SK-N-SH (cell line): Measurements from ENCODE around the gene SPTLC1. TPM values are rescaled to one million over a fixed set of nuclear protein-coding genes. Genes with fewer than 3 reads are reported as not detected.

Experiments used
- CTCF ChIA-PET: fragments of 300-600, 350-600 bp; formaldehyde crosslinking; extraction: SDS; loops from one replicate; lab custom pipeline; 2021; lab: Yijun Ruan, JAX
- POLR2A ChIA-PET: fragments of 350-600 bp; sonication (Branson Sonifier 250); formaldehyde crosslinking; extraction: SDS; loops from one replicate; lab custom pipeline; 2020; ENCODE audit warnings: antibody characterized with exemption, inconsistent platforms; lab: Yijun Ruan, JAX
- DNase-seq: peaks from one replicate; pipeline ENCODE4 v3.0.0; 2012
- H2AFZ ChIP-seq: fragments of 200-600 bp; sonication (generic); 2 replicates; pipeline ENCODE4 v1.8.1; 2016; ENCODE audit warnings: antibody characterized with exemption, mild to moderate bottlenecking, low read depth
- H3F3A ChIP-seq: fragments of 200-600 bp; sonication (generic); replicated peaks from 2 replicates; pipeline ENCODE3; 2016; ENCODE audit warnings: antibody characterized with exemption, mild to moderate bottlenecking; ENCODE audit not compliant: insufficient read depth
- H3K27ac ChIP-seq, 2 experiments: fragments of 200-500 bp in 1 of 2; fragments of 200-600 bp in 1 of 2; sonication (Bioruptor generic) in 1 of 2; sonication (generic), shearing (Covaris generic) in 1 of 2; 2 replicates each; pipeline versions ENCODE4 v1.5.1 to v1.6.1; 2014 to 2016; ENCODE audit warnings: low read depth in 2 of 2, inconsistent platforms in 1 of 2, low read length in 1 of 2, mild to moderate bottlenecking in 1 of 2, mixed read lengths in 1 of 2
- H3K27me3 ChIP-seq: fragments of 200-600 bp; sonication (generic), shearing (Covaris generic); 2 replicates; pipeline ENCODE4 v1.6.1; 2016; ENCODE audit warnings: mixed run types; ENCODE audit not compliant: insufficient read depth
- H3K36me3 ChIP-seq, 2 experiments: fragments of 200-500 bp in 1 of 2; fragments of 200-600 bp in 1 of 2; sonication (Bioruptor generic) in 1 of 2; sonication (generic) in 1 of 2; replicated peaks in 1 of 2; 2 replicates each; pipeline versions ENCODE3 to v1.5.1; 2014 to 2016; ENCODE audit warnings: low read length in 1 of 2, mild to moderate bottlenecking in 1 of 2; ENCODE audit not compliant: insufficient read depth in 2 of 2, control insufficient read depth in 1 of 2
- H3K4me1 ChIP-seq, 2 experiments: fragments of 200-500 bp in 1 of 2; fragments of 200-600 bp in 1 of 2; sonication (Bioruptor generic) in 1 of 2; sonication (generic), shearing (Covaris generic) in 1 of 2; 2 replicates each; pipeline versions ENCODE4 v1.5.1 to v1.6.1; 2014 to 2016; ENCODE audit warnings: low read depth in 1 of 2, low read length in 1 of 2, mixed run types in 1 of 2; ENCODE audit not compliant: insufficient read depth in 2 of 2, control insufficient read depth in 1 of 2
- H3K4me2 ChIP-seq: fragments of 200-600 bp; sonication (generic), shearing (Covaris generic); 2 replicates; pipeline ENCODE4 v1.6.1; 2017; ENCODE audit warnings: mixed run types
- H3K4me3 ChIP-seq, 2 experiments: fragments of 200-500 bp in 1 of 2; fragments of 200-600 bp in 1 of 2; sonication (Bioruptor generic) in 1 of 2; sonication (generic), shearing (Covaris generic) in 1 of 2; 2 replicates each; pipeline versions ENCODE4 v1.5.1 to v1.8.1; 2014 to 2016; ENCODE audit warnings: low read depth in 2 of 2, inconsistent platforms in 1 of 2, low read length in 1 of 2, mild to moderate bottlenecking in 1 of 2, mixed read lengths in 1 of 2, moderate library complexity in 1 of 2
- H3K79me2 ChIP-seq: fragments of 200-600 bp; sonication (generic); 2 replicates; pipeline ENCODE4 v1.8.1; 2017; ENCODE audit warnings: mild to moderate bottlenecking; ENCODE audit not compliant: insufficient read depth
- H3K9ac ChIP-seq: fragments of 200-600 bp; sonication (generic); 2 replicates; pipeline ENCODE4 v1.6.1; 2017; ENCODE audit warnings: mixed run types
- H3K9me2 ChIP-seq: fragments of 200-600 bp; sonication (generic); 2 replicates; pipeline ENCODE4 v1.6.1; 2017; ENCODE audit warnings: mixed run types
- H3K9me3 ChIP-seq: fragments of 200-600 bp; sonication (generic); 2 replicates; pipeline ENCODE4 v1.6.1; 2017; ENCODE audit warnings: mixed run types, mild to moderate bottlenecking, moderate library complexity
- H4K20me1 ChIP-seq: fragments of 200-600 bp; sonication (generic); 2 replicates; pipeline ENCODE4 v1.6.1; 2017; ENCODE audit warnings: mild to moderate bottlenecking, mixed run types; ENCODE audit not compliant: insufficient read depth
- EP300 ChIP-seq, 2 experiments: IDR thresholded peaks; 2 replicates each; pipeline versions ENCODE4 v1.4.0 to v1.6.1; 2012; ENCODE audit warnings: borderline replicate concordance in 1 of 2, low read depth in 1 of 2, low read length in 1 of 2
- EZH2phosphoT487 ChIP-seq: fragments of 200-600 bp; sonication (generic); IDR thresholded peaks from 2 replicates; pipeline ENCODE4 v1.6.1; 2017; ENCODE audit warnings: low read depth, mixed run types, mild to moderate bottlenecking, antibody characterized with exemption, moderate library complexity, borderline replicate concordance
- FOXJ3 ChIP-seq: sonication (generic); formaldehyde crosslinking; IDR thresholded peaks from 2 replicates; pipeline ENCODE4 v1.5.1; 2020; ENCODE audit warnings: mild to moderate bottlenecking, missing genetic modification reagents
- GABPA ChIP-seq: IDR thresholded peaks from 2 replicates; pipeline ENCODE4 v1.4.0; 2012; ENCODE audit warnings: low read depth, mild to moderate bottlenecking
- GATA2 ChIP-seq: sonication (generic); formaldehyde crosslinking; IDR thresholded peaks from 2 replicates; pipeline ENCODE4 v1.5.0; 2020; ENCODE audit warnings: mild to moderate bottlenecking, missing genetic modification reagents
- IRF3 ChIP-seq: fragments of 150-350 bp; IDR thresholded peaks from 2 replicates; pipeline ENCODE4 v1.6.1; 2016; ENCODE audit warnings: mild to moderate bottlenecking, low read depth, low read length
- JUND ChIP-seq: IDR thresholded peaks from 2 replicates; pipeline ENCODE4 v1.4.0; 2012
- MAX ChIP-seq: IDR thresholded peaks from 2 replicates; pipeline ENCODE4 v1.4.0; 2012; ENCODE audit warnings: low read depth
- MEF2A ChIP-seq: IDR thresholded peaks from 2 replicates; pipeline ENCODE4 v1.4.0; 2012; ENCODE audit warnings: low read depth, borderline replicate concordance
- MXI1 ChIP-seq: IDR thresholded peaks from 2 replicates; pipeline ENCODE4 v1.6.1; 2012; ENCODE audit warnings: mild to moderate bottlenecking, low read depth, low read length, improper control_type of control experiment
- NRF1 ChIP-seq: IDR thresholded peaks from 2 replicates; pipeline ENCODE4 v1.6.1; 2012; ENCODE audit warnings: low read depth, mild to moderate bottlenecking, low read length
- PBX3 ChIP-seq: IDR thresholded peaks from 2 replicates; pipeline ENCODE4; 2012
- RAD21 ChIP-seq: IDR thresholded peaks from 2 replicates; pipeline ENCODE4 v1.6.1; 2012; ENCODE audit warnings: mild to moderate bottlenecking, low read length
- RCOR1 ChIP-seq: fragments of 150-350 bp; IDR thresholded peaks from 2 replicates; pipeline ENCODE4 v1.6.1; 2017; ENCODE audit warnings: antibody characterized with exemption, low read length
- REST ChIP-seq: IDR thresholded peaks from 2 replicates; pipeline ENCODE4 v1.6.1; 2012; ENCODE audit warnings: mild to moderate bottlenecking, low read depth, low read length, moderate library complexity
- RXRA ChIP-seq: IDR thresholded peaks from 2 replicates; pipeline ENCODE4 v1.4.0; 2012; ENCODE audit warnings: low read depth, mild to moderate bottlenecking, borderline replicate concordance
- TCF12 ChIP-seq: IDR thresholded peaks from 2 replicates; pipeline ENCODE4 v1.4.0; 2012
- TEAD4 ChIP-seq: IDR thresholded peaks from 2 replicates; pipeline ENCODE4 v1.4.0; 2012; ENCODE audit warnings: mild to moderate bottlenecking, borderline replicate concordance; ENCODE audit not compliant: insufficient read depth
- USF1 ChIP-seq: IDR thresholded peaks from 2 replicates; pipeline ENCODE4 v1.4.0; 2012; ENCODE audit warnings: low read depth, borderline replicate concordance
- WGBS: methylation state at CpG from one replicate; pipeline ENCODE4 v1.1.6; 2017; ENCODE audit warnings: low lambda C conversion rate; 5-methylcytosine and 5-hydroxymethylcytosine counted together
- polyA plus RNA-seq, 3 experiments: library from polyadenylated mRNA; depleted of rRNA; stranded (reverse); fragments of >200 nt; gene quantifications; 2 replicates each; pipeline ENCODE4 v1.2.3, GENCODE V29; 2012

The SPTLC1 gene
- polyA plus RNA-seq, 1 of the 3 experiments (the other 2 are of a cell fraction), result 53.9 TPM

GRCh38 chr9:91991721-91992341 lies 123.4 kb downstream of the SPTLC1 start:
- Histone ChIP-seq H3K79me2 (no peaks in the 10 kb centered on the region), H3K27ac (peak overlapping the region in 1 of 2 experiments; percentile 39; a peak in 2 of 4 replicates), H3K9ac (no peak overlapping the region), H2AFZ (no peak overlapping the region), H3K9me3 (no peaks in the 10 kb centered on the region), H3K27me3 (no peaks in the 10 kb centered on the region), H3K36me3 (no peaks in the 10 kb centered on the region), H3K4me3 (no peak overlapping the region), H3K4me1 (peaks cover 0 to 7% of the 10 kb centered on the region in 2 experiments; a peak in 1 of 4 replicates), H3K4me2 (no peak overlapping the region), H3F3A (no peaks in the 10 kb centered on the region), H4K20me1 (no peaks in the 10 kb centered on the region), H3K9me2 (no peaks in the 10 kb centered on the region)
- no peak for TF ChIP-seq RCOR1
- TF ChIP-seq GATA2 (CRISPR knock-in tag), result no peak
- TF ChIP-seq EP300 (IDR thresholded peaks at IDR 0.05; ENCODE audit: borderline replicate concordance in 1 of 2, low read depth in 1 of 2, low read length in 1 of 2), result no peak
- no peak for TF ChIP-seq JUND
- no peak for TF ChIP-seq IRF3
- no peak for TF ChIP-seq GABPA
- no peak for TF ChIP-seq NRF1
- no peak for TF ChIP-seq FOXJ3 (CRISPR knock-in tag)
- no peak for TF ChIP-seq TEAD4
- ChIA-PET CTCF (interaction anchor here (0.6 to 2.3 kb wide), 4 partner anchors 13 to 1042 kb away, joined by 3 to 7 read pairs (median 7); no protein-coding TSS in a partner anchor), POLR2A (no interaction called here)
- WGBS, result 63% methylated on average over 20 of the region's 20 CpGs
- DNase-seq, result no peak

GRCh38 chr9:91986248-91986647 lies 129.0 kb downstream of the SPTLC1 start:
- CTCF ChIA-PET, result no interaction called here
- Histone ChIP-seq H4K20me1 (no peaks in the 10 kb centered on the region), H3K36me3 (no peaks in the 10 kb centered on the region), H3K9ac (no peak overlapping the region), H3K4me1 (no peaks in the 10 kb centered on the region; a peak in 1 of 4 replicates), H3F3A (no peaks in the 10 kb centered on the region), H3K4me3 (no peak overlapping the region), H2AFZ (no peak overlapping the region), H3K9me3 (no peaks in the 10 kb centered on the region), H3K9me2 (no peaks in the 10 kb centered on the region), H3K79me2 (no peaks in the 10 kb centered on the region), H3K27ac (no peak overlapping the region), H3K27me3 (no peaks in the 10 kb centered on the region), H3K4me2 (no peak overlapping the region)
- POLR2A ChIA-PET, result no interaction called here
- WGBS, result 26% methylated on average over 2 of the region's 2 CpGs
- no peak for DNase-seq
- no peak for TF ChIP-seq MEF2A
- no peak for TF ChIP-seq EZH2phosphoT487
- TF ChIP-seq GABPA, result no peak
- TF ChIP-seq IRF3, result no peak
- no peak for TF ChIP-seq RAD21
- TF ChIP-seq MAX, result no peak
- no peak for TF ChIP-seq TEAD4
- TF ChIP-seq PBX3, result no peak
- TF ChIP-seq REST, result no peak
- no peak for TF ChIP-seq GATA2 (CRISPR knock-in tag)
- TF ChIP-seq RXRA, result no peak
- TF ChIP-seq USF1, result no peak
- TF ChIP-seq MXI1, result no peak
- TF ChIP-seq NRF1, result no peak
- no peak for TF ChIP-seq TCF12
